OCI-LY1 (cell line): ENCODE measurements around the gene TRIM26.
A peak's percentile ranks its signal among the peaks of the same experiment; 100 is the strongest.

ENCODE experiments used
- H2AFZ ChIP-seq: fragments of 200-600 bp; sonication (generic), shearing (Covaris generic); 2 replicates; pipeline ENCODE4 v1.6.0; 2014; ENCODE audit warnings: antibody characterized with exemption, mild to moderate bottlenecking, low read length
- H3F3A ChIP-seq: fragments of 200-600 bp; sonication (generic), shearing (Covaris generic); 2 replicates; pipeline ENCODE4 v1.6.0; 2014; ENCODE audit warnings: mild to moderate bottlenecking, antibody characterized with exemption, low read length, moderate library complexity; ENCODE audit not compliant: insufficient read depth
- H3K27ac ChIP-seq: fragments of 200-600 bp; sonication (generic); 2 replicates; pipeline ENCODE4 v1.5.1; 2014; ENCODE audit warnings: low read length, mixed run types, mild to moderate bottlenecking, low read depth; ENCODE audit not compliant: poor library complexity, severe bottlenecking
- H3K27me3 ChIP-seq: fragments of 200-600 bp; sonication (generic); 2 replicates; pipeline ENCODE4 v1.6.0; 2014; ENCODE audit warnings: antibody characterized with exemption, mild to moderate bottlenecking, low read length, moderate library complexity; ENCODE audit not compliant: insufficient read depth
- H3K36me3 ChIP-seq: fragments of 200-600 bp; sonication (generic); 2 replicates; pipeline ENCODE4 v1.6.1; 2014; ENCODE audit warnings: mild to moderate bottlenecking, antibody characterized with exemption, low read length, moderate library complexity, mixed read lengths; ENCODE audit not compliant: insufficient read depth
- H3K4me1 ChIP-seq: fragments of 200-600 bp; sonication (generic); 2 replicates; pipeline ENCODE4 v1.5.1; 2014; ENCODE audit warnings: mild to moderate bottlenecking, low read length, moderate library complexity; ENCODE audit not compliant: insufficient read depth, severe bottlenecking
- H3K4me2 ChIP-seq: fragments of 200-600 bp; sonication (generic), shearing (Covaris generic); 2 replicates; pipeline ENCODE4 v1.6.1; 2014; ENCODE audit warnings: low read length
- H3K4me3 ChIP-seq: fragments of 200-600 bp; sonication (generic); 2 replicates; pipeline ENCODE4 v1.5.1; 2014; ENCODE audit warnings: low read length, low read depth, mild to moderate bottlenecking, mixed read lengths; ENCODE audit not compliant: poor library complexity, severe bottlenecking
- H3K79me2 ChIP-seq: fragments of 200-600 bp; shearing (Covaris generic); 2 replicates; pipeline ENCODE4 v1.6.1; 2016; ENCODE audit warnings: mixed run types, low read length, mixed read lengths; ENCODE audit not compliant: insufficient read depth
- H3K9ac ChIP-seq: fragments of 200-600 bp; sonication (generic), shearing (Covaris generic); 2 replicates; pipeline ENCODE4 v1.6.1; 2014; ENCODE audit warnings: mild to moderate bottlenecking, low read length, mixed read lengths
- H3K9me2 ChIP-seq: fragments of 200-600 bp; sonication (generic), shearing (Covaris generic); 2 replicates; pipeline ENCODE4 v1.6.1; 2014; ENCODE audit warnings: low read depth, mild to moderate bottlenecking, low read length, mixed read lengths
- H3K9me3 ChIP-seq: fragments of 200-600 bp; shearing (Covaris generic); 2 replicates; pipeline ENCODE4 v1.6.1; 2014; ENCODE audit warnings: low read length, mixed read lengths
- H4K20me1 ChIP-seq: fragments of 200-600 bp; sonication (generic), shearing (Covaris generic); 2 replicates; pipeline ENCODE4 v1.6.0; 2016; ENCODE audit warnings: mild to moderate bottlenecking, low read length; ENCODE audit not compliant: insufficient read depth
- CTCF ChIP-seq: fragments of 200-600 bp; sonication (generic), shearing (Covaris generic); IDR thresholded peaks from 2 replicates; pipeline ENCODE4 v1.5.1; 2017; ENCODE audit warnings: mild to moderate bottlenecking, antibody characterized with exemption, low read length, moderate library complexity, mixed read lengths
- EZH2 ChIP-seq: fragments of 200-600 bp; sonication (generic), shearing (Covaris generic); IDR thresholded peaks from 2 replicates; pipeline ENCODE4 v1.8.0; 2017; ENCODE audit warnings: borderline replicate concordance, mixed run types, mild to moderate bottlenecking, antibody characterized with exemption, low read length, moderate library complexity, mixed read lengths

TRIM26 gene

GRCh38 chr6:30212865-30213666 lies at the start of gene TRIM26:
TSS of gene TRIM26 (minus strand) at chr6:30213406. CDS start at chr6:30199103, 14,303 bp downstream.
- Histone ChIP-seq H3K4me1 (peaks cover 60% of the 10 kb centered on the region), H3K4me2 (peak within 1 kb of the TSS; percentile 97), H3K27me3 (no peaks in the 10 kb centered on the region), H2AFZ (no peak within 1 kb of the TSS), H3K79me2 (peaks cover 39% of the 10 kb centered on the region), H3K4me3 (peak within 1 kb of the TSS; percentile 88), H3K36me3 (peaks cover 11% of the 10 kb centered on the region; the same call in 1 of the 2 replicates), H3F3A (no peaks in the 10 kb centered on the region), H3K27ac (peak within 1 kb of the TSS; percentile 93), H3K9me3 (no peaks in the 10 kb centered on the region), H3K9ac (peak within 1 kb of the TSS; percentile 95), H4K20me1 (no peaks in the 10 kb centered on the region), H3K9me2 (no peaks in the 10 kb centered on the region)
- TF ChIP-seq CTCF = no peak
- no peak for TF ChIP-seq EZH2

- Histone ChIP-seq H2AFZ (no peak overlapping the region), H3F3A (no peaks in the 10 kb centered on the region), H3K4me1 (peaks cover 7% of the 10 kb centered on the region), H3K27ac (no peak overlapping the region), H3K9me3 (no peaks in the 10 kb centered on the region), H3K36me3 (no peaks in the 10 kb centered on the region), H3K4me2 (peak overlapping the region; percentile 59), H3K27me3 (peaks cover 10% of the 10 kb centered on the region; the same call in 1 of the 2 replicates), H3K9ac (no peak overlapping the region; the same call in 1 of the 2 replicates), H4K20me1 (no peaks in the 10 kb centered on the region), H3K79me2 (no peaks in the 10 kb centered on the region), H3K9me2 (no peaks in the 10 kb centered on the region), H3K4me3 (peak overlapping the region; percentile 56)
- TF ChIP-seq EZH2 = no peak
- no peak for TF ChIP-seq CTCF
Observed at GRCh38 chr6:30260036-30260504, 46.9 kb upstream of the TRIM26 start.

DNA sequence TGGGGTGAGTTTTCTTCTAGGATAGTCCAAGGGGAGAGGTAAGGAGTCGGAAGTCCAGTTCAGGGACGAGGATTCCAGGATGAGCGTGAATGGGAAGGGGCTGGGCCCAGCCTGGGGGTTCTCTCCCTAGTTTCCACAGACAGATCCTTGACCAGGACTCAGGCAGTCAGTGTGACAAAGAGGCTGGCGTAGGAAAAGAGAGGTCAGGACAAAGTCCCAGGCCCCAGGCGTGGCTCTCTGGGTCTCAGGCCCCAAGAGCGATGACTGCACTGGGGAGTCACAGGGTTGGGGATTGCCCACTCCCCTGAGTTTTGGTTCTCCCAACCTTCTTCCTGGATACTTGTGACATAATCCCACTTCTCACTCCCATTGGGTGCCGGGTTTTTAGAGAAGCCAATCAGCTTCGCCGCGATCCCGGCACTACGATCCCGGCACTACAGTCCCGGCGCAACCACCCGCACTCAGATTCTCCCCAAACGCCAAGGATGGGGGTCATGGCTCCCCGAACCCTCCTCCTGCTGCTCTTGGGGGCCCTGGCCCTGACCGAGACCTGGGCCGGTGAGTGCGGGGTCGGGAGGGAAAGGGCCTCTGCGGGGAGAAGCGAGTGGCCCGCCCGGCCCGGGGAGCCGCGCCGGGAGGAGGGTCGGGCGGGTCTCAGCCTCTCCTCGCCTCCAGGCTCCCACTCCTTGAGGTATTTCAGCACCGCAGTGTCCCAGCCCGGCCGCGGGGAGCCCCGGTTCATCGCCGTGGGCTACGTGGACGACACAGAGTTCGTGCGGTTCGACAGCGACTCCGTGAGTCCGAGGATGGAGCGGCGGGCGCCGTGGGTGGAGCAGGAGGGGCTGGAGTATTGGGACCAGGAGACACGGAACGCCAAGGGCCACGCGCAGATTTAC lies 46.2 kb upstream of the TRIM26 start:
- peaks cover 7% of the 10 kb centered on the region for H3K4me1 ChIP-seq
- H3K79me2 ChIP-seq = no peaks in the 10 kb centered on the region
- H4K20me1 ChIP-seq = no peaks in the 10 kb centered on the region
- H3K4me2 ChIP-seq = peak overlapping the region; percentile 59
- no peaks in the 10 kb centered on the region for H3K36me3 ChIP-seq
- peak overlapping the region; percentile 56 for H3K4me3 ChIP-seq
- no peaks in the 10 kb centered on the region for H3K9me3 ChIP-seq
- H2AFZ ChIP-seq = no peak overlapping the region
- TF ChIP-seq EZH2 (no peak), CTCF (no peak)
- peaks cover 10% of the 10 kb centered on the region; the same call in 1 of the 2 replicates for H3K27me3 ChIP-seq
- no peak overlapping the region for H3K27ac ChIP-seq
- H3K9me2 ChIP-seq = no peaks in the 10 kb centered on the region
- H3K9ac ChIP-seq = peak overlapping the region; percentile 22; the same call in 1 of the 2 replicates
- H3F3A ChIP-seq = no peaks in the 10 kb centered on the region
